Tibial artery (tissue), 4 donors: ENCODE data around the gene ARL10.

Experiments
- DNase-seq, 2 donors: peaks; one replicate each; pipeline ENCODE4 v3.0.0-alpha.2; 2019
- H3K27ac ChIP-seq, 2 donors: fragments of 200-600 bp; sonication (generic) in 1 of 2; 1 replicate in 1 of 2; 2 replicates in 1 of 2; pipeline ENCODE4 v1.5.1; 2018 to 2019; ENCODE audit warnings: mild to moderate bottlenecking in 1 of 2
- H3K27me3 ChIP-seq, 2 donors: fragments of 200-600 bp; sonication (generic) in 1 of 2; one replicate each; pipeline versions ENCODE4 v1.5.1 to v1.6.0; 2016 to 2019
- H3K36me3 ChIP-seq, 3 donors: fragments of 200-600 bp; sonication (generic) in 2 of 3; one replicate each; pipeline ENCODE4 v1.5.1; 2016 to 2019; ENCODE audit warnings: mild to moderate bottlenecking in 2 of 3
- H3K4me1 ChIP-seq, 4 donors: fragments of 200-600 bp; sonication (generic) in 2 of 4; 1 replicate in 3 of 4; 2 replicates in 1 of 4; pipeline ENCODE4 v1.5.1; 2016 to 2019
- H3K4me3 ChIP-seq, 2 donors: fragments of 200-600 bp; sonication (generic) in 1 of 2; 1 replicate in 1 of 2; 2 replicates in 1 of 2; pipeline ENCODE4 v1.5.1; 2018 to 2019; ENCODE audit warnings: mild to moderate bottlenecking in 2 of 2
- H3K9me3 ChIP-seq, 3 donors: fragments of 200-600 bp; sonication (generic) in 1 of 3; one replicate each; pipeline ENCODE4 v1.5.1; 2016 to 2019
- intact Hi-C: fragments of 100-400 bp; cut with DNase I; formaldehyde crosslinking; loops from one replicate; pipeline ENCODE4 v1.15.0; 2023; ENCODE audit warnings: low total_unique reads
- TF ChIP-seq, protein P1 (sequence below), 2 experiments: fragments of 200-600 bp in 1 of 2; fragments of 450-650 bp in 1 of 2; IDR thresholded peaks; one replicate each; pipeline ENCODE4 v1.5.1; 2017 to 2019; ENCODE audit warnings: antibody characterized with exemption in 2 of 2, mild to moderate bottlenecking in 1 of 2, moderate library complexity in 1 of 2

The ARL10 gene

DNA sequence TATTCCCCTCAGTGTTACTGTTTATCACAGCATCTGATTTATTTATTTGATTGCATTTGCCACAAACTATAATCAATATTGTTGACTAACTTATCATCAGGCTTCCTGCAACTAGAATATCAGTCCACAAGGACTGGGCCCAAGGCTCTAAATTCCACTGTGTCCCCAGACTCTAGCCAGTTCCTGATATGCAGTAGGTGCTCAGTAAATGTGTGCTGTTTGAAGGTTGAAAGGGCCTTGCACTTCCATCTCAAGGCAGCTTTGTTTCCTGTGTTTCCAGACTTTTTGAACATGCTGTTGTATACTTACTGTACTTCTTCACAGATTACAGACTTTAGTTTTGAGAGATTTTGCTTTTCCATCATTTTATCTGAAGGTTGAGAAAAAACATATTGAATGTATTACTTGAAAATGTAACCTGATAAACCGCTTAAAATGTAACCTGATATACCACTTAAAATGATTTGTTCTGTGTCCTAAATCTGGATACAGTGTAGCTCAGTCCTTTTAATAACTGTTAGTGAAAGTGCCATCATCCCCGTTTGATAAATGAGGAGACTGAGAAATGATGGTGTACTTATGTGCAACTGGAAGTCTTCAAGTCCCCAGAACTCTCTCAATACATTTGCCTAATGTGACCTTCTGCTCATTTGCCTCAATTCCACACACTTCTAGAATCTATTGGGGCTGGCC lies 22.4 kb upstream of the ARL10 start:
- Histone ChIP-seq H3K9me3 (no peaks in the 10 kb centered on the region), H3K27ac (no peak overlapping the region), H3K36me3 (peaks cover 38 to 65% (median 43%) of the 10 kb centered on the region in 3 donors), H3K4me1 (no peaks in the 10 kb centered on the region), H3K27me3 (no peaks in the 10 kb centered on the region), H3K4me3 (no peak overlapping the region)
- TF ChIP-seq, protein P1, sequence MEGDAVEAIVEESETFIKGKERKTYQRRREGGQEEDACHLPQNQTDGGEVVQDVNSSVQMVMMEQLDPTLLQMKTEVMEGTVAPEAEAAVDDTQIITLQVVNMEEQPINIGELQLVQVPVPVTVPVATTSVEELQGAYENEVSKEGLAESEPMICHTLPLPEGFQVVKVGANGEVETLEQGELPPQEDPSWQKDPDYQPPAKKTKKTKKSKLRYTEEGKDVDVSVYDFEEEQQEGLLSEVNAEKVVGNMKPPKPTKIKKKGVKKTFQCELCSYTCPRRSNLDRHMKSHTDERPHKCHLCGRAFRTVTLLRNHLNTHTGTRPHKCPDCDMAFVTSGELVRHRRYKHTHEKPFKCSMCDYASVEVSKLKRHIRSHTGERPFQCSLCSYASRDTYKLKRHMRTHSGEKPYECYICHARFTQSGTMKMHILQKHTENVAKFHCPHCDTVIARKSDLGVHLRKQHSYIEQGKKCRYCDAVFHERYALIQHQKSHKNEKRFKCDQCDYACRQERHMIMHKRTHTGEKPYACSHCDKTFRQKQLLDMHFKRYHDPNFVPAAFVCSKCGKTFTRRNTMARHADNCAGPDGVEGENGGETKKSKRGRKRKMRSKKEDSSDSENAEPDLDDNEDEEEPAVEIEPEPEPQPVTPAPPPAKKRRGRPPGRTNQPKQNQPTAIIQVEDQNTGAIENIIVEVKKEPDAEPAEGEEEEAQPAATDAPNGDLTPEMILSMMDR (IDR thresholded peaks at IDR 0.05) = no peak
- no peak for DNase-seq
- intact Hi-C loops = no loop called here

DNA sequence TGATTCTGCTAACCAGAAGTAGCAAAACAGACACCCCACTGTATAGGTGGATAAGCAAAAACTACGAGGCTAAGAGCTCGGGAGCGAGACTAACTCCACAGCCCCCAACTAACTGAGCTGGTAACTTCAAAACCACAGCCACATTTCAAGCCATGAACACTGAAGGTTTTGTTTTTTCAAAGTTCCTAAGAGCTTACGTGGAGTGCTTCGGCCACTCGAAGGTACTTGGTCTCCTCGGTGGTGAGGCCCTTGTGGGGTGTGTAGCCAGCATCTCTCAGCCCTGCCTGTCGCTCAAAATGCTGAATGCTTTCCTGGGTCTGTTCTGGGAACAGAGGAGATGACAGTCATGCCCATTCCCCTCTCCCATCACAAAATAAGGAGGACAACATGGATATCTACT lies 14.9 kb upstream of the ARL10 start:
- no peak for DNase-seq
- TF ChIP-seq, protein P1 (IDR thresholded peaks at IDR 0.05) = no peak
- H3K27me3 ChIP-seq = no peaks in the 10 kb centered on the region
- H3K4me1 ChIP-seq = no peaks in the 10 kb centered on the region
- intact Hi-C loops = no loop called here
- H3K27ac ChIP-seq = no peak overlapping the region
- peaks cover 61 to 99% (median 89%) of the 10 kb centered on the region in 3 donors for H3K36me3 ChIP-seq
- no peaks in the 10 kb centered on the region for H3K9me3 ChIP-seq
- no peak overlapping the region for H3K4me3 ChIP-seq

DNA sequence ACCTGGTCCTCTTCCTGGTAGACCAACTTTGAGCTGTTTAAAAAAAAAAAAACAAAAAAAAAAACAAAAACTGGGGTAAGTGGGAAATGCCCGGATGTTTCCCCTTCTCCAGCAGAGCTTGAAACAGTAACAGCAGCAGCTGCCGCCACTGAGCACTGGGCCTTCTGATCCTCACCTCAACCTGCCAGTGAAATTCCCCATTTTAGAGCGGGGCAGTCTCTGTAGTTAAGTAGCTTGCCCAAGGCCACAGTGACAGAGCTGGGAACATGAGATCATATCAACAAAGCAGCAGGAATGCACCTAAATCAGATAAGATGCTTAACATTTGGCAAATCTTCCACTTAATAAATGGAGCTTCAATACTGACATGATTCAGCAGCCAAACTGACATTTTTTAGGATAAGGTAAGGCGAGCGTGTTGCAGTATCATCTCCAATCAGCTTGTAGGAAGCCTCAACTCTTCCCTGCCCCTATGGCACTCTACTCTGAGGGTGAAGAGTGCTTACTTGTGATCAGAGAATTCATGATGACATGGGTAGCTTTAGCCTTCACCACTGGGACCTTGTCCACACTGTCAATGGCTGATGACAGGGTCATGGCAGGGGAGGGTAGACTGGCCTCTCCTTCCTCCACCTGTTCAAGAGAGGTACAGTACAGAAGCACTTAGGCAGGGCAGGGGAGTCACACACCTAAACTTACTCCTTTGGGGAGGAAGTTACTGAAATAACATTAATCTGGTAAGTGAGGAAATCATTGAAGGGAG lies 13.0 kb upstream of the ARL10 start:
- TF ChIP-seq, protein P1 (IDR thresholded peaks at IDR 0.05) = no peak
- Histone ChIP-seq H3K4me1 (no peaks in the 10 kb centered on the region), H3K4me3 (no peak overlapping the region), H3K36me3 (peaks cover 43 to 93% (median 77%) of the 10 kb centered on the region in 3 donors), H3K27me3 (no peaks in the 10 kb centered on the region), H3K9me3 (no peaks in the 10 kb centered on the region), H3K27ac (no peak overlapping the region)
- intact Hi-C loops = no loop called here
- DNase-seq = no peak

DNA sequence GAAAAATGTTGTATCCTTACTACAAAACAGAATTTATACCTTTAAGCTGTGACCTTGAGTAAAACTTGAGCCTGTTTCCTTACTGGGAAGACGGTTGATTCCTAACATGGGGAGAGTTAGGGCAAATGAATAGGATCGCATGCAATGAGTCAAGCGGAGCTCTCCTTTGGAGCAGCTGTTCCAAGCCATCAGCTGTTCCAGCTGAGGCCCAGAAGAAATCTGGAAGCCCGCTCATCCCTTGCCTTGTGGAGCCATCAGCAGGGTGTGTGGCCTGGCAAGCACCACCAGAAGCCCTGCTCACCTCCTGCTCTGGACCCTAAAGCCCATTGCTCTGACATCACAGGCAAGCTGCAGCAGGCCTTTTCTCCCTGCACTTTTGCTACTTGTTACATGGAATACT lies 11.8 kb upstream of the ARL10 start:
- H3K27ac ChIP-seq = no peak overlapping the region
- no peak overlapping the region for H3K4me3 ChIP-seq
- H3K36me3 ChIP-seq = peaks cover 34 to 81% (median 75%) of the 10 kb centered on the region in 3 donors
- H3K4me1 ChIP-seq = no peaks in the 10 kb centered on the region
- no peaks in the 10 kb centered on the region for H3K27me3 ChIP-seq
- no peaks in the 10 kb centered on the region for H3K9me3 ChIP-seq
- TF ChIP-seq, protein P1 (IDR thresholded peaks at IDR 0.05) = no peak
- no peak for DNase-seq
- intact Hi-C loops = no loop called here

DNA sequence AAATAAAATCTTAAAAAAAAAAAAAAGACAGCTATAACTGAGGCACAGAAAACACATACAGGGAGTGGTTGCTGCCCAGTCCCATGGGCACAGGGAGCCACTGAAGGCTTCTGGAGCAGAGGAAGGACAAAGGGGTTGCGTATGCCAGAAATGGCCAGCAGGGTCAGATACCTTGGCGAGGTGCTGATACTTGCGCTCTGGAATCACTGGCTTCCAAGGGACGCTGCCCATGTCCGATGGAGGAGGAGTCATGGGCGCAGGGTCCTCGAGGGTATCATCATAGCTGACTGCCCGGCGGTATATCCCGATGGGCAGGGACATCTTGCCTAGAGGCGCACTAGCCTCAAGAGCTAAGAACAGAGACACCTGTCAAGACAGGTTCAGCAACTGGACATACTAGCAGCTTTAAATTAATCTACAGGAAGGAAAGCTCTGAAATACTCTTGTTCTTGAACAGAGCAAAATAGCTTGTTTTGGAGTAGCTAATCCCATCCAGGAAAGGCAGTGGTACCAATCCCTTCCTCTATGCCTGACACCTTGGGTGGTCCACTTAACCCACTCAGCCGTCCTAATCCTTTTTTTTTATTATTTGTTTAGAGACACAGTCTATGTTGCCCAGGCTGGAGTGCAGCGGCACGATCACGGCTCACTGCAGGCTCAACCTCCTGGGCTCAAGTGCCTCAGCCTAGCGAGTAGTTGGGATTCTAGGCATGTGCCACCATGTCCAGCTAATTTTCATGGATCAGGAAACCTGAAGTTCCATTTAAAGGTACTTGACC lies 9.7 kb upstream of the ARL10 start:
- H3K4me1 ChIP-seq = peaks cover 0 to 12% (median 5%) of the 10 kb centered on the region in 4 donors
- no peak for DNase-seq
- no peak overlapping the region for H3K4me3 ChIP-seq
- H3K36me3 ChIP-seq = peaks cover 21 to 60% (median 58%) of the 10 kb centered on the region in 3 donors
- TF ChIP-seq, protein P1 (IDR thresholded peaks at IDR 0.05) = no peak
- H3K27ac ChIP-seq = no peak overlapping the region
- H3K27me3 ChIP-seq = no peaks in the 10 kb centered on the region
- intact Hi-C loops = no loop called here
- no peaks in the 10 kb centered on the region for H3K9me3 ChIP-seq
